ENCODE data around the gene NFXL1. TPM values are rescaled to one million over a fixed set of nuclear protein-coding genes. Genes with fewer than 3 reads are reported as not detected.
A peak's percentile ranks its signal among the peaks of the same experiment; 100 is the strongest.

The NFXL1 gene
- total RNA-seq, 1 experiment from 2014 or later, result 22.5 TPM

- peaks cover 19% of the 10 kb centered on the region for H3K4me1 Mint-ChIP-seq (ENCODE audit: low read depth, unreplicated experiment)
- H3K27ac Mint-ChIP-seq (ENCODE audit: unreplicated experiment), result no peak overlapping the region
- no peaks in the 10 kb centered on the region for H3K27me3 Mint-ChIP-seq (ENCODE audit: insufficient read depth, unreplicated experiment)
- no peak overlapping the region for H3K4me3 Mint-ChIP-seq (ENCODE audit: unreplicated experiment)
- H3K36me3 Mint-ChIP-seq (ENCODE audit: insufficient read depth, unreplicated experiment), result no peaks in the 10 kb centered on the region
- ChIA-PET POLR2A (no interaction called here), CTCF (no interaction called here)
- Histone ChIP-seq H3K9me3 (no peaks in the 10 kb centered on the region; the same call in 1 of the 2 replicates), H3K36me3 (ENCODE audit: control insufficient read depth, insufficient read depth, low read length) (no peaks in the 10 kb centered on the region), H3K27me3 (replicated peaks; ENCODE audit: control insufficient read depth, insufficient read depth, low read length) (no peaks in the 10 kb centered on the region), H3K4me3 (ENCODE audit: low read depth, low read length) (no peak overlapping the region), H3K4me1 (peaks cover 9% of the 10 kb centered on the region; the same call in 1 of the 2 replicates)
- peaks cover 8% of the 10 kb centered on the region for H3K9me3 Mint-ChIP-seq (ENCODE audit: unreplicated experiment)
- intact Hi-C loops (cut with micrococcal nuclease; ENCODE audit: unreplicated experiment), result no loop called here
- no TSS peak for BruUV-seq (replicated peaks)
- no peak for DNase-seq
- TF ChIP-seq, protein P1, sequence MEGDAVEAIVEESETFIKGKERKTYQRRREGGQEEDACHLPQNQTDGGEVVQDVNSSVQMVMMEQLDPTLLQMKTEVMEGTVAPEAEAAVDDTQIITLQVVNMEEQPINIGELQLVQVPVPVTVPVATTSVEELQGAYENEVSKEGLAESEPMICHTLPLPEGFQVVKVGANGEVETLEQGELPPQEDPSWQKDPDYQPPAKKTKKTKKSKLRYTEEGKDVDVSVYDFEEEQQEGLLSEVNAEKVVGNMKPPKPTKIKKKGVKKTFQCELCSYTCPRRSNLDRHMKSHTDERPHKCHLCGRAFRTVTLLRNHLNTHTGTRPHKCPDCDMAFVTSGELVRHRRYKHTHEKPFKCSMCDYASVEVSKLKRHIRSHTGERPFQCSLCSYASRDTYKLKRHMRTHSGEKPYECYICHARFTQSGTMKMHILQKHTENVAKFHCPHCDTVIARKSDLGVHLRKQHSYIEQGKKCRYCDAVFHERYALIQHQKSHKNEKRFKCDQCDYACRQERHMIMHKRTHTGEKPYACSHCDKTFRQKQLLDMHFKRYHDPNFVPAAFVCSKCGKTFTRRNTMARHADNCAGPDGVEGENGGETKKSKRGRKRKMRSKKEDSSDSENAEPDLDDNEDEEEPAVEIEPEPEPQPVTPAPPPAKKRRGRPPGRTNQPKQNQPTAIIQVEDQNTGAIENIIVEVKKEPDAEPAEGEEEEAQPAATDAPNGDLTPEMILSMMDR (IDR thresholded peaks at IDR 0.05; ENCODE audit: insufficient read depth in 1 of 2, low read depth in 1 of 2, low read length in 1 of 2, severe bottlenecking in 1 of 2, unreplicated experiment in 1 of 2), result no peak
Observed at GRCh38 chr4:47936336-47936735, 22.0 kb upstream of the NFXL1 start.

DNA sequence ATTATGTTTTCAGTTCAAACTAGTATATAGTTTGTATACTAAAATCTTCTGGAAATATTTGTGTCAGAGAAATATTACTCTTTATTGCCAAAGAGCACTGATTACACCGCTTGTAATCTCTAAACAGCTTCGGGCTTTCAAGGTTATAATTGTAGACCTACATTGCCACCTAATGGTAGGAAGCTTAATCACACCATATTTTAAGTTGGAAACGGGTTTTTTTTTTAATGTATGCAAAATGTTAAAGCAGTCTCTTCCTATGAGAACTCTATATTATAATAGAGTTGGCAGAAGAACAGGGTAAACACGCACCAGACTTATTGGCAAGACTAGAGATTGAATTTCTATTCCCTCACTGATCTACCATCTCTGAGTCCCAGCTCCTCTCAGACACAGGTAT lies 19.5 kb upstream of the NFXL1 start:
- Mint-ChIP-seq H3K4me3 (ENCODE audit: unreplicated experiment) (no peak overlapping the region), H3K4me1 (ENCODE audit: low read depth, unreplicated experiment) (peaks cover 4% of the 10 kb centered on the region), H3K9me3 (ENCODE audit: unreplicated experiment) (peaks cover 8% of the 10 kb centered on the region), H3K27me3 (ENCODE audit: insufficient read depth, unreplicated experiment) (no peaks in the 10 kb centered on the region), H3K36me3 (ENCODE audit: insufficient read depth, unreplicated experiment) (no peaks in the 10 kb centered on the region), H3K27ac (ENCODE audit: unreplicated experiment) (no peak overlapping the region)
- no peaks in the 10 kb centered on the region; the same call in 1 of the 2 replicates for H3K9me3 ChIP-seq
- H3K27me3 ChIP-seq (replicated peaks; ENCODE audit: control insufficient read depth, insufficient read depth, low read length), result no peaks in the 10 kb centered on the region
- CTCF ChIA-PET, result interaction anchor here (0.6 to 1.3 kb wide), 11 partner anchors 11 to 248 kb away, joined by 3 to 15 read pairs (median 3); partner anchors contain the start of genes CORIN and NFXL1
- POLR2A ChIA-PET, result no interaction called here
- TF ChIP-seq, protein P1 (IDR thresholded peaks at IDR 0.05; ENCODE audit: insufficient read depth in 1 of 2, low read depth in 1 of 2, low read length in 1 of 2, severe bottlenecking in 1 of 2, unreplicated experiment in 1 of 2), result peak; percentile 40 to 51
- BruUV-seq (replicated peaks), result no TSS peak
- peak in 1 of 2 experiments; percentile 31 for DNase-seq
- intact Hi-C loops (cut with micrococcal nuclease; ENCODE audit: unreplicated experiment), result loop anchor here (1.0 to 2.0 kb wide), 3 partner anchors 97 to 248 kb away; no protein-coding TSS in a partner anchor
- H3K4me3 ChIP-seq (ENCODE audit: low read depth, low read length), result no peak overlapping the region
- H3K36me3 ChIP-seq (ENCODE audit: control insufficient read depth, insufficient read depth, low read length), result no peaks in the 10 kb centered on the region
- no peaks in the 10 kb centered on the region for H3K4me1 ChIP-seq

DNA sequence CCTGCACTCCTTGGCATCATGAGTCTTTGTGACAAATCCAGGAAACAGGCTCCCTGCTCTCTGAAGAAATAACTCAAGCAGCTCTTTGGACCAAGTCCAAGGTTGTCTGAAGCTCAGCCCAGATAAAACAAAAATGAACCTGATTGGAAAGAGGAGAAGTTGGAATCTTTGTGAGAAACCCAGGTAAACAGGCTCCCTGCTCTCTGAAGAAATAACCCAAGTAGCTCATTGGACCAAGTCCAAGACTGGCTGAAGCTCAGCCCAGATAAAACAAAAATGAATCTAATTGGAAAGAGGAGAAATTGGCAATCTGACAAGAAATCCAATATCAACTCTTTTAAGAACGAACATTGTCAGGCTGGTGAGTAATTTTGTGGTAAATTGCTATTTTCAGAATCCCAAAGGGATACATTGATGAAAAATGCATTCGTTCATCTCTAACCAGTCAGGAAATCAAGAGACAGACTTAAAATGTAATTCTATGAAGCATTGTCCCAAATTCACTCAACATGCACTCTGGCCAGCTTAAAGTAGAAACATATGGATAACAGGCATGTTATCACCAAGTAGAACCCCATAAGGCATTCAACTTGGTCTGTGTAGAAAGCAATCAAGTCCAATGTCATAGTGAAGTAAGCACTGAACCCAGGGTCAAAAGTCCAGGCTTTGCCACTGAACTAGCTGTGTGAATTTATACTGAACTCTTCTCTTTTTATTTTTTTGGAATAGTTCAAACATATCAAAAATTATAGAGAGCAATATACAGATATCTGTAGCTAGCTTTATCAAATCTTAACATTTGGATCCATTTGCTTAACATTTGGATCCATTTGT lies 16.8 kb upstream of the NFXL1 start:
- intact Hi-C loops (cut with micrococcal nuclease; ENCODE audit: unreplicated experiment), result no loop called here
- Mint-ChIP-seq H3K4me3 (ENCODE audit: unreplicated experiment) (no peak overlapping the region), H3K27me3 (ENCODE audit: insufficient read depth, unreplicated experiment) (no peaks in the 10 kb centered on the region), H3K9me3 (ENCODE audit: unreplicated experiment) (peaks cover 8% of the 10 kb centered on the region), H3K4me1 (ENCODE audit: low read depth, unreplicated experiment) (no peaks in the 10 kb centered on the region), H3K27ac (ENCODE audit: unreplicated experiment) (no peak overlapping the region), H3K36me3 (ENCODE audit: insufficient read depth, unreplicated experiment) (peaks cover 5% of the 10 kb centered on the region)
- Histone ChIP-seq H3K4me1 (peaks cover 7% of the 10 kb centered on the region), H3K36me3 (ENCODE audit: control insufficient read depth, insufficient read depth, low read length) (no peaks in the 10 kb centered on the region), H3K4me3 (ENCODE audit: low read depth, low read length) (no peak overlapping the region), H3K9me3 (no peaks in the 10 kb centered on the region; the same call in 1 of the 2 replicates), H3K27me3 (replicated peaks; ENCODE audit: control insufficient read depth, insufficient read depth, low read length) (no peaks in the 10 kb centered on the region)
- CTCF ChIA-PET, result no interaction called here
- POLR2A ChIA-PET, result no interaction called here
- no peak for DNase-seq
- TF ChIP-seq, protein P1 (IDR thresholded peaks at IDR 0.05; ENCODE audit: insufficient read depth in 1 of 2, low read depth in 1 of 2, low read length in 1 of 2, severe bottlenecking in 1 of 2, unreplicated experiment in 1 of 2), result no peak
- no TSS peak for BruUV-seq (replicated peaks)

Data from Caco-2 (cell line).